IgD-negative memory B cell (primary cell): ENCODE data around the gene UCN2. TPM values are rescaled to one million over a fixed set of nuclear protein-coding genes. Genes with fewer than 3 reads are reported as not detected.

Experiments
- H3K27ac Mint-ChIP-seq, 3 donors: one replicate each; pipeline ENCODE4 v1.8.0; 2020 to 2022; ENCODE audit warnings: mild to moderate bottlenecking in 3 of 3, mixed read lengths in 3 of 3, moderate library complexity in 1 of 3
- H3K27me3 Mint-ChIP-seq: one replicate; pipeline ENCODE4 v1.8.0; 2021; ENCODE audit warnings: mixed read lengths
- H3K36me3 Mint-ChIP-seq: one replicate; pipeline ENCODE4 v1.8.0; 2020; ENCODE audit warnings: mild to moderate bottlenecking, mixed read lengths
- H3K4me1 Mint-ChIP-seq, 3 donors: one replicate each; pipeline ENCODE4 v1.8.0; 2020 to 2022; ENCODE audit warnings: mixed read lengths in 3 of 3, mild to moderate bottlenecking in 1 of 3
- H3K4me3 Mint-ChIP-seq, 4 donors: one replicate each; pipeline ENCODE4 v1.8.0; 2020 to 2022; ENCODE audit warnings: mild to moderate bottlenecking in 4 of 4, mixed read lengths in 4 of 4, moderate library complexity in 3 of 4
- H3K9me3 Mint-ChIP-seq, 3 donors: one replicate each; pipeline ENCODE4 v1.8.0; 2020 to 2021; ENCODE audit warnings: mixed read lengths in 3 of 3, mild to moderate bottlenecking in 1 of 3
- polyA plus RNA-seq: library from polyadenylated mRNA; unstranded; fragments of 300-500 nt; fragmentation: Illumina TruSeq; gene quantifications from one replicate; pipeline ENCODE4 v1.2.3, GENCODE V29; 2021

The UCN2 gene, protein sequence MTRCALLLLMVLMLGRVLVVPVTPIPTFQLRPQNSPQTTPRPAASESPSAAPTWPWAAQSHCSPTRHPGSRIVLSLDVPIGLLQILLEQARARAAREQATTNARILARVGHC
- polyA plus RNA-seq = not detected

- peaks cover 4 to 12% (median 11%) of the 10 kb centered on the region in 3 donors for H3K4me1 Mint-ChIP-seq
- no peaks in the 10 kb centered on the region for H3K27me3 Mint-ChIP-seq
- no peaks in the 10 kb centered on the region for H3K9me3 Mint-ChIP-seq
- H3K27ac Mint-ChIP-seq = no peak within 1 kb of the TSS
- H3K36me3 Mint-ChIP-seq = no peaks in the 10 kb centered on the region
- H3K4me3 Mint-ChIP-seq = no peak within 1 kb of the TSS
These were observed at the start of gene UCN2 for GRCh38 chr3:48563382-48563918. Gene UCN2, minus strand, starts transcription at chr3:48563781. Its CDS starts 657 bp downstream, at chr3:48563124.

GRCh38 chr3:48612309-48612708 lies 48.7 kb upstream of the UCN2 start:
- H3K27ac Mint-ChIP-seq = peak overlapping the region in 1 of 3 donors; percentile 48
- H3K36me3 Mint-ChIP-seq = peaks cover 2% of the 10 kb centered on the region
- peak overlapping the region in 1 of 4 donors; percentile 71 for H3K4me3 Mint-ChIP-seq
- no peaks in the 10 kb centered on the region for H3K27me3 Mint-ChIP-seq
- peaks cover 9 to 13% (median 11%) of the 10 kb centered on the region in 3 donors for H3K4me1 Mint-ChIP-seq
- H3K9me3 Mint-ChIP-seq = peaks cover 0 to 3% (median 3%) of the 10 kb centered on the region in 3 donors

DNA sequence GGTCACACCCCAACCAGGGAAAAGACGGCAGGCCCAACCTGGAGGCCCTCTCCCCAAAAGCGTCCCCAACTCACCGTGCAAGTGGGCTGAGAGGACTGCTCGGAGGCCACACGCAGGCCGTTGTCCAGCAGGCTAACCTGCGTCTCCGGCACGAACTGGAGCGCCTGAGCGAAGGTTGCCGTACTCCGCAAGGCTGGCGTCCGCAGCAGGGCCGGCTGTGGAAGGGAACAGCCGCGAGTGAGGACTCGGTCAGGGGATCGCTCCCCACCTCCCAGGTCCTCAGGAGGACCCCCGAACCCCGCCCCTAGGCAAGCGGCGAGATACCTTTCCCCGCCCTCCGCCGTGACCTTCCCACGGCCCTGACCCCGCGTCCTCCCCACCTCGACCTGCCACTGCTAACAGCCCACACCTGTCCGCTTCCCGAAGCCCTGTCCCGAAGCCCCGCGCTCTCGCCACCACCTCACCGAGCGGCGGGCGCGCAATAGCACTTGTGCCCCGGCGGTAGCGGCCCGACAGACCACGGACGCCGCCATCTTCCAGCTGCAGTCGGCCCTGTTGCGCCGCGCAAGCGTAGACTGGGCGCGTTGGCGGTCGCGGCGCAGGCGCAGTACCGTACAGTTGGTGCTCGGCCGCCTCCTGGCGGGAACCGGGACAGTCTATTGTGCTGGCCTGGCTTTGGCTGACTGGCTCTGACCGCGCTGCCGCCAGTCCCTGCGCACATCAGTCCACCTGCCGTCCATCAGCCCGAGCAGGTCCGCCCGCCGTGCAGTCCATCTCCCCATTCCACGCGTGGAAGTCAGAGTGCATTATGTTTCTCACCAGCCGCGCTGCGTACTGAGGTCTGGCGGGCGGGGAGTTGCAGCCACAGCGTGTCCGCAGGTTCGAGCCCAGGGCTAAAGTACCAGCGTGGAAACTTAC lies 45.8 kb upstream of the UCN2 start, which contains the start of gene UQCRC1:
TSS of gene UQCRC1 (minus strand) at position 559 of the 918 bp plus-strand sequence. CDS start at position 533, 26 bp downstream.
- Mint-ChIP-seq H3K4me3 (peak within 1 kb of the TSS; percentile 92 to 99 (median 97)), H3K27me3 (no peaks in the 10 kb centered on the region), H3K36me3 (peaks cover 2% of the 10 kb centered on the region), H3K9me3 (no peaks in the 10 kb centered on the region), H3K27ac (peak within 1 kb of the TSS; percentile 78 to 98 (median 95)), H3K4me1 (peaks cover 9 to 13% (median 11%) of the 10 kb centered on the region in 3 donors)

DNA sequence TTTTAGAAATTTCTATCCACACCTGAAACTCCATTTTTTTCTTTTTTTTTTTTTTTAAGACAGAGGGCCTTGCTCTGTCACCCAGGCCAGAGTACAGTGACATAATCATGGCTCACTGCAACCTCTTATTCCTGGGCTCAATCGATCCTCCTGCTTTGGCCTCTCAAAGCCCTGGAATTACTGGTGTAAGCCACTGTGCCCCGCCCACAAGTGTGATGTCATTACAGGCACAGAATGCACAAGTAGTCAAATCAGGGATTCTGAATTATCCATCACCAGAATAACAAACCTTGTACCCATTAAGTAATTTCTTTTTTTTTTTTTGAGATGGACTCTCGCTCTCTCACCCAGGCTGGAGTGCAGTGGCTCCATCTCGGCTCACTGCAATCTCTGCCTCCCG lies 43.9 kb upstream of the UCN2 start:
- H3K4me3 Mint-ChIP-seq = no peak overlapping the region
- H3K27ac Mint-ChIP-seq = no peak overlapping the region
- peaks cover 11 to 13% (median 13%) of the 10 kb centered on the region in 3 donors for H3K4me1 Mint-ChIP-seq
- no peaks in the 10 kb centered on the region for H3K9me3 Mint-ChIP-seq
- H3K36me3 Mint-ChIP-seq = peaks cover 4% of the 10 kb centered on the region
- no peaks in the 10 kb centered on the region for H3K27me3 Mint-ChIP-seq

- Mint-ChIP-seq H3K36me3 (peaks cover 6% of the 10 kb centered on the region), H3K27me3 (no peaks in the 10 kb centered on the region), H3K27ac (no peak overlapping the region), H3K4me3 (no peak overlapping the region), H3K4me1 (peaks cover 0 to 5% (median 0%) of the 10 kb centered on the region in 3 donors), H3K9me3 (no peaks in the 10 kb centered on the region)
These were observed 38.0 kb upstream of the UCN2 start for GRCh38 chr3:48601622-48601994.

- Mint-ChIP-seq H3K27ac (peak overlapping the region in 1 of 3 donors; percentile 23), H3K27me3 (peaks cover 4% of the 10 kb centered on the region), H3K4me1 (peaks cover 0 to 5% (median 0%) of the 10 kb centered on the region in 3 donors), H3K9me3 (no peaks in the 10 kb centered on the region), H3K4me3 (no peak overlapping the region), H3K36me3 (peaks cover 6% of the 10 kb centered on the region)
These were observed 37.4 kb upstream of the UCN2 start for GRCh38 chr3:48600711-48601621.

GRCh38 chr3:48599509-48600285 lies 36.1 kb upstream of the UCN2 start:
- Mint-ChIP-seq H3K4me1 (peaks cover 0 to 5% (median 0%) of the 10 kb centered on the region in 3 donors), H3K4me3 (no peak overlapping the region), H3K27ac (peak overlapping the region in 1 of 3 donors; percentile 67), H3K36me3 (peaks cover 6% of the 10 kb centered on the region), H3K27me3 (peaks cover 10% of the 10 kb centered on the region), H3K9me3 (no peaks in the 10 kb centered on the region)

- H3K36me3 Mint-ChIP-seq = peaks cover 6% of the 10 kb centered on the region
- H3K4me1 Mint-ChIP-seq = peaks cover 0 to 5% (median 3%) of the 10 kb centered on the region in 3 donors
- H3K4me3 Mint-ChIP-seq = peak overlapping the region in 1 of 4 donors; percentile 28
- no peaks in the 10 kb centered on the region for H3K9me3 Mint-ChIP-seq
- peaks cover 14% of the 10 kb centered on the region for H3K27me3 Mint-ChIP-seq
- H3K27ac Mint-ChIP-seq = peak overlapping the region in 1 of 3 donors; percentile 67
These were observed 35.5 kb upstream of the UCN2 start for GRCh38 chr3:48599077-48599501.

- peaks cover 14% of the 10 kb centered on the region for H3K27me3 Mint-ChIP-seq
- no peak overlapping the region for H3K27ac Mint-ChIP-seq
- peaks cover 0 to 5% (median 3%) of the 10 kb centered on the region in 3 donors for H3K4me1 Mint-ChIP-seq
- H3K4me3 Mint-ChIP-seq = no peak overlapping the region
- no peaks in the 10 kb centered on the region for H3K9me3 Mint-ChIP-seq
- H3K36me3 Mint-ChIP-seq = peaks cover 6% of the 10 kb centered on the region
These were observed 34.9 kb upstream of the UCN2 start for GRCh38 chr3:48598323-48599076.

DNA sequence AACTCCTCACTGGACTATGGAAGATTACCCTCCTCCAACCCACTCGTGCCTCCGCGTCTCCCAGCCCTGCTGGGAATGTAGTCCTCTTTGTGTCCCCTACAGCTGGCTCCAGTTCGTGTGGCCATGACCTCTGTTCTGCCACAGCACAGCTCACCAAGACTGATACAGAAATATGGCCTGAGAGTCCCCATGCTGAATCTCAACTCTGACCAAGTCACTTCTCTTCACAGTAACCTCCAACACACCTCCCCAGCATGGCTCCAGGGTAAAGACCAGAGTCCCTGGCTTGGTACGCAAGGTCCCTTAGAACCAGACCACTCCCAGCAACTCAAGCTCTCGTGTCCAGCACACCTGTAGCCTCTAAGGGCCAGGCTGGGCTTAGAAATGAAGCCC lies 33.8 kb upstream of the UCN2 start:
- Mint-ChIP-seq H3K27me3 (peaks cover 17% of the 10 kb centered on the region), H3K4me3 (no peak overlapping the region), H3K27ac (peak overlapping the region in 1 of 3 donors; percentile 29), H3K4me1 (peaks cover 0 to 3% (median 0%) of the 10 kb centered on the region in 3 donors), H3K9me3 (no peaks in the 10 kb centered on the region), H3K36me3 (peaks cover 4% of the 10 kb centered on the region)

- Mint-ChIP-seq H3K27ac (no peak overlapping the region), H3K4me3 (peak overlapping the region in 1 of 4 donors; percentile 9), H3K27me3 (peaks cover 19% of the 10 kb centered on the region), H3K36me3 (peaks cover 4% of the 10 kb centered on the region), H3K9me3 (no peaks in the 10 kb centered on the region), H3K4me1 (peaks cover 0 to 3% (median 0%) of the 10 kb centered on the region in 3 donors)
These were observed 33.3 kb upstream of the UCN2 start for GRCh38 chr3:48596676-48597407.

GRCh38 chr3:48596157-48596556 lies 32.6 kb upstream of the UCN2 start:
- Mint-ChIP-seq H3K36me3 (peaks cover 4% of the 10 kb centered on the region), H3K27ac (no peak overlapping the region), H3K27me3 (peaks cover 22% of the 10 kb centered on the region), H3K4me3 (peak overlapping the region in 2 of 4 donors; percentile 9 to 75), H3K4me1 (peaks cover 0 to 3% (median 0%) of the 10 kb centered on the region in 3 donors), H3K9me3 (no peaks in the 10 kb centered on the region)
